GM21360 (cell line): ENCODE results near the gene POM121L2.

Source experiments
- ATAC-seq: cut with Tn5 transposase; IDR thresholded peaks from one replicate; pipeline ENCODE4 v1.9.1; 2021; ENCODE audit warnings: mild to moderate bottlenecking, moderate library complexity; ENCODE audit not compliant: unreplicated experiment

Gene POM121L2

GRCh38 chr6:27260836-27261375, 51.2 kb downstream of the POM121L2 start:
- no peak for ATAC-seq

- no peak for ATAC-seq
These were observed 51.7 kb downstream of the POM121L2 start for GRCh38 chr6:27260369-27260768.
